MM.1S (cell line): ENCODE data around the gene ADTRP.

ENCODE experiments used
- DNase-seq: peaks from one replicate; pipeline ENCODE4 v3.0.0-alpha.2; 2015
- H2AFZ ChIP-seq: fragments of 300-600 bp; sonication (generic); 2 replicates; pipeline ENCODE4 v1.6.0; 2016; ENCODE audit warnings: antibody characterized with exemption, low read length
- H3F3A ChIP-seq: fragments of 300-600 bp; sonication (generic); 2 replicates; pipeline ENCODE4 v1.6.1; 2016; ENCODE audit warnings: mild to moderate bottlenecking, antibody characterized with exemption, low read length, moderate library complexity, mixed read lengths; ENCODE audit not compliant: insufficient read depth
- H3K27ac ChIP-seq: fragments of 300-600 bp; sonication (generic); 2 replicates; pipeline ENCODE4 v1.5.1; 2016; ENCODE audit warnings: mild to moderate bottlenecking, low read length
- H3K27me3 ChIP-seq: fragments of 300-600 bp; sonication (generic); replicated peaks from 2 replicates; pipeline ENCODE4 v1.6.0; 2016; ENCODE audit warnings: low read length; ENCODE audit not compliant: insufficient read depth
- H3K36me3 ChIP-seq: fragments of 300-600 bp; sonication (generic); replicated peaks from 2 replicates; pipeline ENCODE4 v1.6.1; 2016; ENCODE audit warnings: mild to moderate bottlenecking, low read length, mixed read lengths; ENCODE audit not compliant: insufficient read depth
- H3K4me1 ChIP-seq: fragments of 300-600 bp; sonication (generic); 2 replicates; pipeline ENCODE4 v1.6.1; 2016; ENCODE audit warnings: low read length, mixed read lengths
- H3K4me2 ChIP-seq: fragments of 300-600 bp; sonication (generic); 2 replicates; pipeline ENCODE4 v1.6.0; 2016; ENCODE audit warnings: low read depth, low read length
- H3K4me3 ChIP-seq: fragments of 300-600 bp; sonication (generic); 2 replicates; pipeline ENCODE4 v1.5.1; 2016; ENCODE audit warnings: low read length, mixed read lengths
- H3K79me2 ChIP-seq: fragments of 300-600 bp; sonication (generic); 2 replicates; pipeline ENCODE4 v1.6.1; 2016; ENCODE audit warnings: mixed run types, low read length, mixed read lengths
- H3K9ac ChIP-seq: fragments of 300-600 bp; sonication (generic); 2 replicates; pipeline ENCODE4 v1.6.1; 2016; ENCODE audit warnings: low read length, mixed read lengths
- H3K9me2 ChIP-seq: fragments of 300-600 bp; sonication (generic); replicated peaks from 2 replicates; pipeline ENCODE4 v1.6.1; 2016; ENCODE audit warnings: mild to moderate bottlenecking, low read length, mixed read lengths; ENCODE audit not compliant: insufficient read depth
- H3K9me3 ChIP-seq: fragments of 300-600 bp; sonication (generic); replicated peaks from 2 replicates; pipeline ENCODE4 v1.6.1; 2016; ENCODE audit warnings: mild to moderate bottlenecking, low read length, mixed read lengths; ENCODE audit not compliant: insufficient read depth
- H4K20me1 ChIP-seq: fragments of 300-600 bp; sonication (generic); 2 replicates; pipeline ENCODE4 v1.6.1; 2016; ENCODE audit warnings: mild to moderate bottlenecking, low read length, moderate library complexity, mixed read lengths; ENCODE audit not compliant: insufficient read depth
- EZH2 ChIP-seq: fragments of 300-600 bp; sonication (generic); optimal IDR thresholded peaks from 2 replicates; pipeline ENCODE3; 2017; ENCODE audit warnings: low read depth, mild to moderate bottlenecking, antibody characterized with exemption, low read length, mixed read lengths
- EZH2phosphoT487 ChIP-seq: fragments of 300-600 bp; sonication (generic); IDR thresholded peaks from 2 replicates; pipeline ENCODE4 v1.6.1; 2018; ENCODE audit warnings: antibody characterized with exemption, low read length
- TF ChIP-seq, protein P1 (sequence below): fragments of 300-600 bp; sonication (generic); IDR thresholded peaks from 2 replicates; pipeline ENCODE4 v1.5.1; 2016; ENCODE audit warnings: antibody characterized with exemption, low read length, mixed read lengths

ADTRP gene

DNA sequence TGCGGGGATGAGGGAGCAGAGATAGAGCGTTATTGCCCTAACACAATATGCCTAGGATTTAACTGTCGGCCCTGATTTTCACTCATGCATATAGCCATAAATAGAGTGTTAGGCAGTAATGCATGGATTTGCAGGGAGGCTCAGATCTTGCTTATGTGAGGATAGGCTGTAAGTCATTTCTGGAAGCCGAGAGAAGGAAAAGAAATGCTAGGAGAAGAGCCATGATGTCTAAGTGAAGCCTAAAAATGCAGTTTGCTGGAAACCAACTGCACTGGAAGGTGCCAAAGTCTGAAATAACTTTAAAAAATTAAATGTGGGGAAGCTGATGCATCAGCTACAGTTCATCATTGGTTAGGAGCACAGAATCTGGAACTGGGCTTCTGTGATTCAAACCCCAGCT lies 54.3 kb downstream of the ADTRP start:
- Histone ChIP-seq H3K9me2 (no peaks in the 10 kb centered on the region), H3K27ac (no peak overlapping the region), H3K4me2 (no peak overlapping the region), H2AFZ (no peak overlapping the region), H3K36me3 (no peaks in the 10 kb centered on the region; the same call in 1 of the 2 replicates), H3K4me3 (no peak overlapping the region), H3K79me2 (peaks cover 42% of the 10 kb centered on the region), H3F3A (peaks cover 19% of the 10 kb centered on the region), H3K9ac (no peak overlapping the region), H3K27me3 (no peaks in the 10 kb centered on the region), H3K9me3 (no peaks in the 10 kb centered on the region), H3K4me1 (peaks cover 22% of the 10 kb centered on the region), H4K20me1 (no peaks in the 10 kb centered on the region)
- no peak for TF ChIP-seq EZH2
- TF ChIP-seq, protein P1, sequence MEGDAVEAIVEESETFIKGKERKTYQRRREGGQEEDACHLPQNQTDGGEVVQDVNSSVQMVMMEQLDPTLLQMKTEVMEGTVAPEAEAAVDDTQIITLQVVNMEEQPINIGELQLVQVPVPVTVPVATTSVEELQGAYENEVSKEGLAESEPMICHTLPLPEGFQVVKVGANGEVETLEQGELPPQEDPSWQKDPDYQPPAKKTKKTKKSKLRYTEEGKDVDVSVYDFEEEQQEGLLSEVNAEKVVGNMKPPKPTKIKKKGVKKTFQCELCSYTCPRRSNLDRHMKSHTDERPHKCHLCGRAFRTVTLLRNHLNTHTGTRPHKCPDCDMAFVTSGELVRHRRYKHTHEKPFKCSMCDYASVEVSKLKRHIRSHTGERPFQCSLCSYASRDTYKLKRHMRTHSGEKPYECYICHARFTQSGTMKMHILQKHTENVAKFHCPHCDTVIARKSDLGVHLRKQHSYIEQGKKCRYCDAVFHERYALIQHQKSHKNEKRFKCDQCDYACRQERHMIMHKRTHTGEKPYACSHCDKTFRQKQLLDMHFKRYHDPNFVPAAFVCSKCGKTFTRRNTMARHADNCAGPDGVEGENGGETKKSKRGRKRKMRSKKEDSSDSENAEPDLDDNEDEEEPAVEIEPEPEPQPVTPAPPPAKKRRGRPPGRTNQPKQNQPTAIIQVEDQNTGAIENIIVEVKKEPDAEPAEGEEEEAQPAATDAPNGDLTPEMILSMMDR = no peak
- TF ChIP-seq EZH2phosphoT487 = no peak
- no peak for DNase-seq

DNA sequence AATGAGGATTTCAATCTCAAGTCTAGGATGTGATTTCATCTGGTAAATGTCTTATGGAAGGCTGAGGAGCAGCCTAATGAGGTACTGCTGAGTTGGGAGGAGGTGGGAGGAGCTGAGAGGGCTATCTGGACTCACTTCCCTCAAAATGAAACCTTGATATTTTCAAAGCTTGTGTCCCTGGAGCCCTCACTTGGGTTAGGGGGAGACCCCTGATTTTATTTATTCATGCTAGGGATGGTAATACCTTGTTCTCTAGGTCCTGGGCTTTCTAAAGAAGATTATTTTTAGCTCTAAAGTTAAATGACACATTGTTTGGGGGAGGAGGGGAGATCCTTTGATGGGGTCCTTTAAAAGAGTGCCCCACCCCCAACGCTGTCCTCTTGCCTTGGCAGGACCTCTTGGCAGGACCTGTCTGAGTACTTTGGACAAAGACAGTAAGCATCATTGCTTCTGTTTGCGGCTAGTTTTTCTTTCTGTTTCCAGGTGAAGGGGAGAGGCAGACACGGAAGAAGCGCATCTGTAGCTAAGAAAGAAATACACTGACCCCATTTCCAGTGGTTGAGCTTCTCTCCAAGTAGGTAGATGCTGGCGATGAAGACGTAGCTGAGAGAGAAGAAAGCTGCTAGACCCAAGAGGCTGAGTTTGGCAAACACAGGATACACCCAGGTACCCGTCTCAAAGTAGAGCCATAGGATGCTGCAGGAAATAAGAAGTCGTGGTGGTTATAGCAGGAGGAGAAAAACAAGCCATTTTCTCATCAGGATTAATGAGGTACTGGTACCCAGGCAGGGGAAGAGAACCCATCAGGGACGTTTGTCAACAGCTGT lies 55.6 kb downstream of the ADTRP start:
- Histone ChIP-seq H3K4me3 (peak overlapping the region; percentile 33; the same call in 1 of the 2 replicates), H3F3A (peaks cover 6% of the 10 kb centered on the region), H4K20me1 (no peaks in the 10 kb centered on the region), H3K79me2 (peaks cover 42% of the 10 kb centered on the region), H3K9me2 (no peaks in the 10 kb centered on the region), H3K4me1 (peaks cover 9% of the 10 kb centered on the region), H3K4me2 (peak overlapping the region; percentile 53; the same call in 1 of the 2 replicates), H3K27me3 (no peaks in the 10 kb centered on the region), H3K27ac (peak overlapping the region; percentile 78), H3K9ac (peak overlapping the region; percentile 60), H3K9me3 (no peaks in the 10 kb centered on the region), H3K36me3 (no peaks in the 10 kb centered on the region; the same call in none of the 2 replicates), H2AFZ (no peak overlapping the region)
- TF ChIP-seq EZH2 = no peak
- TF ChIP-seq EZH2phosphoT487 = no peak
- TF ChIP-seq, protein P1 = no peak
- peak; percentile 37 for DNase-seq

DNA sequence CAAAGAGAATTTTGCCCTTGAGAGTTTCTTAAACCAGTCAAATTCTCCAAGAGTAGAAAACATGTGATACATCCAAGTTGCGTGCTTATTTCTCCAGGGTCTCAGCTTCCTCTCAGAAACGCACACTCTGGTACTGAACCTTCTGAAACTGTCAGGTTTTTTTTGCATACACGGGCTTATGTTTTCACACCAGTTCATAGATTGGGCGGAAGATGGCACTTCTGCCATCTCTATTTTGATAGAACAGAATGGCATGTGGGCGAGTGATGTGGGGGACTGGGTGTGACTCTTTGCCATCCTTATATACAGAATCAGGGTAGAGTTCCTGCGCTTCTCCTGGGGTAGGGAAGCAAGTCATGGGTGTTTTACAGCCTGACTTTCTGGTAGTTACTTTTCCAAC lies 56.4 kb downstream of the ADTRP start:
- H3K9ac ChIP-seq = peak overlapping the region; percentile 60; the same call in 1 of the 2 replicates
- no peak for TF ChIP-seq EZH2phosphoT487
- TF ChIP-seq, protein P1 = peak; percentile 29
- TF ChIP-seq EZH2 = no peak
- no peaks in the 10 kb centered on the region for H3K9me2 ChIP-seq
- H3K27ac ChIP-seq = peak overlapping the region; percentile 78
- peaks cover 37% of the 10 kb centered on the region for H3K79me2 ChIP-seq
- no peak overlapping the region for H2AFZ ChIP-seq
- H3K4me2 ChIP-seq = peak overlapping the region; percentile 53; the same call in 1 of the 2 replicates
- peak overlapping the region; percentile 33; the same call in 1 of the 2 replicates for H3K4me3 ChIP-seq
- H3K4me1 ChIP-seq = peaks cover 4% of the 10 kb centered on the region; the same call in 1 of the 2 replicates
- peak; percentile 59 for DNase-seq
- no peaks in the 10 kb centered on the region for H4K20me1 ChIP-seq
- no peaks in the 10 kb centered on the region; the same call in none of the 2 replicates for H3K36me3 ChIP-seq
- no peaks in the 10 kb centered on the region for H3K9me3 ChIP-seq
- H3K27me3 ChIP-seq = no peaks in the 10 kb centered on the region
- peaks cover under 1% of the 10 kb centered on the region; the same call in 1 of the 2 replicates for H3F3A ChIP-seq
